Measurements from ENCODE around the gene TAS2R50. TPM values are rescaled to one million over a fixed set of nuclear protein-coding genes. Genes with fewer than 3 reads are reported as not detected.

Gene TAS2R50
- total and polyA plus RNA-seq, 2 donors (not counting 1 experiment from before 2014, with no cell fraction given): 2.3 TPM; not detected in 1

DNA sequence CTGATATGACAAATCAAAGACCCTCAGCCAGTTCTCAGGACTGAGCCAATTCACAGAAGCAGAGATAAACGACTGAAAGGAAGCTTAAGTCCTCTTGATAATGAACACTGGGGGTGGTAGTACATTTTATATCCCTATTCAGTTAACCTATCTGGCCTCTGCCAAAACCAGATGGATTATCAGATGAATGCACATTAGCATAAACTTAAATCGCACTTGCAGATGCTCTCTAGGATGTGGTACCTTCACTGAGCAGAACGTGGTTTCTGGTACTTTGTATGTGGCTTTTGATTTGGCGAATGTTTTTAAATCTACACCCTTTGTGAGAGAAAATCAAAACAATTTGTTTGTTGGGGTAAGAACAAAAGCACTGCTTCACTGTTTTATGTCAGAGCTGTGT lies 26.5 kb downstream of the TAS2R50 start:
- Histone ChIP-seq H3K4me1 (ENCODE audit: control insufficient read depth, extremely low read depth, insufficient read depth, low read length) (no peaks in the 10 kb centered on the region), H3K27me3 (ENCODE audit: control insufficient read depth, insufficient read depth, low read length) (no peaks in the 10 kb centered on the region), H3K36me3 (ENCODE audit: control insufficient read depth, insufficient read depth, low read length) (no peaks in the 10 kb centered on the region), H3K9ac (ENCODE audit: insufficient read depth, low read length) (no peak overlapping the region), H3K27ac (ENCODE audit: insufficient read depth, low read length) (no peak overlapping the region), H3K79me2 (ENCODE audit: control insufficient read depth, insufficient read depth, low read length) (no peaks in the 10 kb centered on the region), H3K4me3 (replicated peaks in 1 of 4; ENCODE audit: control extremely low read depth in 1 of 4, insufficient read depth in 1 of 4, low read depth in 3 of 4, low read length in 4 of 4) (no peak overlapping the region), H4K20me1 (ENCODE audit: control insufficient read depth, extremely low read depth, insufficient read depth, low read length) (no peaks in the 10 kb centered on the region), H3K9me3 (ENCODE audit: control insufficient read depth, insufficient read depth, low read depth, low read length) (no peaks in the 10 kb centered on the region), H3K4me2 (ENCODE audit: extremely low read depth, insufficient read depth, low read length) (no peak overlapping the region), H2AFZ (ENCODE audit: low read length) (no peak overlapping the region)
- TF ChIP-seq EZH2 (IDR thresholded peaks at IDR 0.05; ENCODE audit: low read length, missing control alignments): no peak
- TF ChIP-seq, protein P1, sequence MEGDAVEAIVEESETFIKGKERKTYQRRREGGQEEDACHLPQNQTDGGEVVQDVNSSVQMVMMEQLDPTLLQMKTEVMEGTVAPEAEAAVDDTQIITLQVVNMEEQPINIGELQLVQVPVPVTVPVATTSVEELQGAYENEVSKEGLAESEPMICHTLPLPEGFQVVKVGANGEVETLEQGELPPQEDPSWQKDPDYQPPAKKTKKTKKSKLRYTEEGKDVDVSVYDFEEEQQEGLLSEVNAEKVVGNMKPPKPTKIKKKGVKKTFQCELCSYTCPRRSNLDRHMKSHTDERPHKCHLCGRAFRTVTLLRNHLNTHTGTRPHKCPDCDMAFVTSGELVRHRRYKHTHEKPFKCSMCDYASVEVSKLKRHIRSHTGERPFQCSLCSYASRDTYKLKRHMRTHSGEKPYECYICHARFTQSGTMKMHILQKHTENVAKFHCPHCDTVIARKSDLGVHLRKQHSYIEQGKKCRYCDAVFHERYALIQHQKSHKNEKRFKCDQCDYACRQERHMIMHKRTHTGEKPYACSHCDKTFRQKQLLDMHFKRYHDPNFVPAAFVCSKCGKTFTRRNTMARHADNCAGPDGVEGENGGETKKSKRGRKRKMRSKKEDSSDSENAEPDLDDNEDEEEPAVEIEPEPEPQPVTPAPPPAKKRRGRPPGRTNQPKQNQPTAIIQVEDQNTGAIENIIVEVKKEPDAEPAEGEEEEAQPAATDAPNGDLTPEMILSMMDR (conservative IDR thresholded peaks at IDR 0.05 in 1 of 2, IDR thresholded peaks at IDR 0.05 in 1 of 2; ENCODE audit: low read depth in 1 of 2, low read length in 2 of 2): no peak
- no peak for DNase-seq (ENCODE audit: low read depth in 2 of 2)

DNA sequence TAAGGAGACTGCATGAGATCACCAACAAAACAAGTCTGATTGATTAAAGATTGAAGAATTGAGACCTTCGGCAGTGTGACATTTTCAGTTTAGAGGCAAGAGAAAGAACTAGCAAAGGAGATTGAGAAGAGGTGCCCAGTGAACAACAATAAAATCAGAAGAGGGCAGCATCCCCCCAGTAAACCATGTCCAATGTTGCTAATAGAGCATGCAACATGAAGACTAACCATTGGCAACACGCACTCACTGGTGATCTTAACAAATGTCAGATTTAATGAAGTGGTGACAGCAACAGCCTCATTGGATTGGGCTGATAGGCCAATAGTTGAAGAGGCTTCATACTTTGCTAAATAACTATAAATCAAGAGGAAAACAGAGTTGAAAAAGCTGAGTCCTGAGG lies 26.9 kb downstream of the TAS2R50 start:
- H3K36me3 ChIP-seq (ENCODE audit: control insufficient read depth, insufficient read depth, low read length): no peaks in the 10 kb centered on the region
- no peaks in the 10 kb centered on the region for H3K79me2 ChIP-seq (ENCODE audit: control insufficient read depth, insufficient read depth, low read length)
- H3K4me2 ChIP-seq (ENCODE audit: extremely low read depth, insufficient read depth, low read length): no peak overlapping the region
- H3K27me3 ChIP-seq (ENCODE audit: control insufficient read depth, insufficient read depth, low read length): no peaks in the 10 kb centered on the region
- no peak for TF ChIP-seq EZH2 (IDR thresholded peaks at IDR 0.05; ENCODE audit: low read length, missing control alignments)
- TF ChIP-seq, protein P1 (conservative IDR thresholded peaks at IDR 0.05 in 1 of 2, IDR thresholded peaks at IDR 0.05 in 1 of 2; ENCODE audit: low read depth in 1 of 2, low read length in 2 of 2): peak in 1 of 2 donors; percentile 13
- no peaks in the 10 kb centered on the region for H3K4me1 ChIP-seq (ENCODE audit: control insufficient read depth, extremely low read depth, insufficient read depth, low read length)
- H2AFZ ChIP-seq (ENCODE audit: low read length): no peak overlapping the region
- no peak overlapping the region for H3K27ac ChIP-seq (ENCODE audit: insufficient read depth, low read length)
- DNase-seq (ENCODE audit: low read depth in 2 of 2): peak in 1 of 2 donors; percentile 30
- H3K9ac ChIP-seq (ENCODE audit: insufficient read depth, low read length): no peak overlapping the region
- H4K20me1 ChIP-seq (ENCODE audit: control insufficient read depth, extremely low read depth, insufficient read depth, low read length): no peaks in the 10 kb centered on the region
- H3K9me3 ChIP-seq (ENCODE audit: control insufficient read depth, insufficient read depth, low read depth, low read length): no peaks in the 10 kb centered on the region
- H3K4me3 ChIP-seq (replicated peaks in 1 of 4; ENCODE audit: control extremely low read depth in 1 of 4, insufficient read depth in 1 of 4, low read depth in 3 of 4, low read length in 4 of 4): no peak overlapping the region

DNA sequence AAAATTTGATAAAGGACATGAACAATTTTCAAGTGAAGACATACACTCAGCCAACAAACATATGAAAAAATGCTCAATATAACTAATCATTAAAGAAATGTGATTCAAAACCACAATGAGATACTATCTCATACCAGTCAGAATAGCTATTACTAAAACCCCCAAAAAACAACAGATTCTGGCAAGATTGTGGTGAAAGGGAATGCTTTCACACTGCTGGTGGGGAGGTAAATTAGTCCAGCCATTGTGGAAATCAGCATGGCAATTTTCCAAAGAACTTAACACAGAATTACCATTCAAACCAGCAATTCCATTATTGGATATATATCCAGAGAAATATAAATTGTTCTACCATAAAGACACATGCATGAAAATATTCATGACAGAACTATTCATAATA lies 29.0 kb downstream of the TAS2R50 start:
- Histone ChIP-seq H3K4me1 (ENCODE audit: control insufficient read depth, extremely low read depth, insufficient read depth, low read length) (no peaks in the 10 kb centered on the region), H3K36me3 (ENCODE audit: control insufficient read depth, insufficient read depth, low read length) (no peaks in the 10 kb centered on the region), H3K9me3 (ENCODE audit: control insufficient read depth, insufficient read depth, low read depth, low read length) (no peaks in the 10 kb centered on the region), H3K79me2 (ENCODE audit: control insufficient read depth, insufficient read depth, low read length) (no peaks in the 10 kb centered on the region), H3K9ac (ENCODE audit: insufficient read depth, low read length) (no peak overlapping the region), H4K20me1 (ENCODE audit: control insufficient read depth, extremely low read depth, insufficient read depth, low read length) (no peaks in the 10 kb centered on the region), H3K27ac (ENCODE audit: insufficient read depth, low read length) (no peak overlapping the region), H3K4me2 (ENCODE audit: extremely low read depth, insufficient read depth, low read length) (no peak overlapping the region), H2AFZ (ENCODE audit: low read length) (no peak overlapping the region), H3K4me3 (replicated peaks in 1 of 4; ENCODE audit: control extremely low read depth in 1 of 4, insufficient read depth in 1 of 4, low read depth in 3 of 4, low read length in 4 of 4) (no peak overlapping the region), H3K27me3 (ENCODE audit: control insufficient read depth, insufficient read depth, low read length) (no peaks in the 10 kb centered on the region)
- TF ChIP-seq EZH2 (IDR thresholded peaks at IDR 0.05; ENCODE audit: low read length, missing control alignments): no peak
- TF ChIP-seq, protein P1 (conservative IDR thresholded peaks at IDR 0.05 in 1 of 2, IDR thresholded peaks at IDR 0.05 in 1 of 2; ENCODE audit: low read depth in 1 of 2, low read length in 2 of 2): no peak
- DNase-seq (ENCODE audit: low read depth in 2 of 2): peak in 1 of 2 donors; percentile 74

Data from fibroblast of lung (primary cell).